NCI-H1436 treated with DMSO at 0.1 percent for 48 hours (cell line): ENCODE measurements around the gene MAPK8IP2.
A peak's percentile ranks its signal among the peaks of the same experiment; 100 is the strongest.

Source experiments
- DNase-seq: peaks from one replicate; lab custom pipeline; 2025; lab: John Stamatoyannopoulos, UW

Gene MAPK8IP2

GRCh38 chr22:50575426-50575941 lies 25.1 kb upstream of the MAPK8IP2 start:
- no peak for DNase-seq

- DNase-seq: no peak
Measured at GRCh38 chr22:50576070-50576469, 24.5 kb upstream of the MAPK8IP2 start.

GRCh38 chr22:50576806-50577696 lies 23.5 kb upstream of the MAPK8IP2 start:
- DNase-seq: no peak

DNA sequence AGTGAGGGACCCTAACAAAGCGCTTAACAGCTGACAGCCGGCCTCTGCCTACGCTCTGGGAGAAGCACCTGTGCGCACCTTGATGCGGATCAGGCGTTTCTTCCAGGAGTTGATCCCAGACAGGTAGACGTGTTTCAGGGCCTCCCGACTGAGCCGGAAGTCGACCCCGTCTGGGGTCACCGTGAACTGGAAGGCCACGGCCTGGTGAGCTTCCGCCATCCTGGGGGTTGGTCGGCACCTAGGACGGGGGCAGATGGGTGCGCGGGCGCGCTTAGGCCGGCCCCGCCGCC lies 23.0 kb upstream of the MAPK8IP2 start:
- DNase-seq: no peak

DNA sequence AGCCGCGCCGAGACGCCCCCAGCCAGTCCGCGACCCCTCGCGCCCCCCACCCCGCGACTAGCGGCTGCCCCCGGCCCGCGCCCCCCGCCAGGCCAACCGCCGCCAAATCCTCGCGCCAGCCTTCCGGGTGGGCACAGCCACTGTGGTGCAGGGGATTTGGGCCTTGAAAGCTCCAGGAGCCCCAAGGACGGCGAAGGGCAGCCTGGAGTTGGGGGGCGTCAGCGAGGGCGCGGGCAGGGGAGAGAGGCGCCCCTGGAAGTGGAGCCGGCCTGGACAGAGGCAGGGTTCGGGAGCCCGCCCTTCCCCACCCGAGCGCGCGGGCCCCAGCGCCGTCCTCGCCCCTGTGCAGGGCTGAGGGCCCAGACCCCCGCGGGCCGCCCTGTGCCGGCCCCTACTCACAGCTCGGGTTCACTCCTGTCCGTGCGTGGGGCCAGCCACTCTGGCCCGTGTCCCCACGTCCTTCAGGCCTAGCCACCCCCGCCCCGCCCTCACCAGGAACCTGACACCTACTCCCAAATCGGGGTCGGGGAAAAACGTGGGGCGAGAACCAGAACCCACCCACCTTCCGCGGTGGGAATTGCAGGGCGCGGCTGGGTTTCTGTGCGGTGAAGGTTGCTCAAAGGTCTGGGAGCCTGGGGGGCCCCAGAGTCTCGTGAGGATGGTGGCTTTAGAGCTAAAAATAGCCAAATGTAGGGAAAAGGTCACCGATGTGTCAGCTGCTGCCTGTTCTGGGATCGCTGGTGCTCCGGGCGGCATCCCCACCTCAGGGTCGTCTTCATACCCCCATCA lies 22.4 kb upstream of the MAPK8IP2 start, which contains the start of gene CPT1B:
Gene CPT1B, minus strand, starts transcription at position 441 of the 789 bp plus-strand sequence. CDS start 512 bp downstream, outside the sequence.
- no peak for DNase-seq

DNA sequence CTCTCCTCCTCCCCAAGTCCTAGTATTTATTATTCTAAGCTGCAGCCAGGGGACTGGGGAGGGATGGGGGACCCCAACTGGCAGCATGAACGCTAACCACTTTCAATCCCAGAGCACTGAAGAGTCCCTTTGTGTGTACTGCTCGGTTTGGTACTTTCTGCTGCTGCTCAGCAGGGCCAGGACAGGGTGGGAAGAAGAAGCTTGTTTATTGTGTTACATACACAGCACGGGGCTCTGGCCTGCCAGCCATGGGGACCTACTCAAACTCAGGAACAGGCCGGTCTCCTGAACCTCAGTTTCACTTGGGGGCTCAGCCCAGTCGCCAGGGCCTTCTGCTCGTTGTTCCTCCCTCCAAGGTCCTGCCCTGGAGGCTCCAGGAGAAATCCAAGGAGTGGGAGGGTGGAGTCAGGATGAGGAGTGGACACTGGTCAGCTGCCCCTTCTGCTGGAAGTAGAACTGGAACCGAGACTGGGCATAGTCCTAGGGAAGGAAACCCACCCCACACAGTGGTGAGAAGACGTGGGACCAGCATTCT lies 21.8 kb upstream of the MAPK8IP2 start:
- no peak for DNase-seq

GRCh38 chr22:50579752-50580151 lies 20.8 kb upstream of the MAPK8IP2 start:
- DNase-seq: no peak

DNA sequence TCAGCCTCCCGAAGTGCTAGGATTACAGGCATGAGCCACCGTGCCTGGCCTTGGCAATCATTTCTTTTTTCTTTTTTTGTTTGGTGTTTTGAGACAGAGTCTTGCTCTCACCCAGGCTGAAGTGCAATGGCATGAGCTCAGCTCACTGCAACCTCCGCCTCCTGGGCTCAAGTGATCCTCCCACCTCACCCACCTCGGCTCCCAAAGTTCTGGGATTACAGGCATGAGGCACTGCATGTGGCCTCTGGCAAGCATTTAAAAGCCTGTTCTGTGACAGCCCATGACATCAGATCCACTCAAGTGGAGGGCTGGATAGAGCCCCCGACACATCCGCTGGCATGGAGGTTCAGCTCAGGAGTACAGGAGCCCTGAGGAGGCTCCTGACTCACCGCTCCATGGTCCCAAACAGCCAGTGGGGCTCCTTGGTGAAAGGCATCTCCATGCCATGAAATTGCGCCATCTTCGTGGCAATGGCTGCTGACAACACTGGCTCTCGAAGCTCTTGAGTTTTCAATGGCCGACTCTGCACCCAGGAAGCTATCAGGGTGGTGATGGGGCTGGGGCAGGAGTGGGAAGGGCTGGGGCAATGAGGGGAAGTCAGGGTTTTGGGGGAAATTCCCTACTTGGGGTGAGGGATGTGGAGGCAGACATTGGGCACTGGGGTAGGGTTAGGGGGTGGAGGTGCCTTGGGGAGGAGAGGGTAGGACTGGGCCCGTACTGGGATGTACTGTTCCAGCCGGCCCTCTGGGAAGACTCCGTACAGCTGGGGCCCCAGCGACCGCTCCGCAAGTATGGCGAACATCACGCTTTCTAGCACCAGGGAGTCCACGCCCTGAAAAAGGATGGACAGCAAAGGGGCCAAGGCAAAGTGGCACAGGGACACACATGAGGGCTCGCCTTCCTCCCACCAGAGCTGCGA lies 19.3 kb upstream of the MAPK8IP2 start:
- no peak for DNase-seq

GRCh38 chr22:50581950-50582492 lies 18.6 kb upstream of the MAPK8IP2 start:
- no peak for DNase-seq

DNA sequence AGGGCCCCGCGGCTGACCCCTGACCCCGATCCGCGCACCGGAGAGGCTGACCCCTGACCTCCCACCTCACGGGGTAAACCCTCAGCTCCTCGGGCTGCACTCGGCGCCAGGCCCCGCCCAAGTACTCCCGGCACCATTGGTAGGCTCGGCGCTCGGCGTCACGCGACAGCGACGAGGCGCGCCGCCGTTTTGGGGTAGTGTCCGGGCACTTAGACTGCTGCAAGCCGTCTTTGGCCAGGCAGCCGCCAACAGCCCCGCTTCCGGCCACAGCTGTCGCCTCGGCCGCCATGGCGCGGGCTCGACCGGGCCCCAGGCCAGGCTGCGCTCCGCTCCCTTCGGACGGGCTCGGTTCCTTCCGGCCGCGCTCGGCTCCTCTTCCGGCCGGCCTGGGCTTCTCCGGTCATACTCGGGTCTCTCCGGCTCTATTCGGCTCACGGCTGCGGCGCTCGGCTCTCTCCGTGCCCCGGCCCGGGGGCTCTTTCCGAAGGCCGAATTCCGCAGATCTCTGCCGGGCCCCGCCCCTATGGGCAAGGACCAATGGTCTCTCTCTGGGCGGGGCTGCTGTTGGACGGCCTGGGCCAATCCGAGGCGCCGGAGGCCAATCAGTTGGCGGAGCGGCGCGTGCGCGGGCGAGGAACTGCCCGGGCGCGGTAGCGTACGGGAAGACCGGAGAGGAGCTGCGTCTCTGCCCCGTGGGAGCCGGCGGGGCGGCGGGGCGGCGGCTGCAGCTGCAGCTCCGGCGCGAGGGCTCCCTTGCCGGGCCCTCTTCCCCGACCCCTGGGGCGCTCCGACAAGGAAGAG lies 17.9 kb upstream of the MAPK8IP2 start, which contains the start of gene CHKB:
Gene CHKB, minus strand, starts transcription at position 357 of the 801 bp plus-strand sequence. Its CDS starts 68 bp downstream, at position 289.
- DNase-seq: peak; percentile 93

DNA sequence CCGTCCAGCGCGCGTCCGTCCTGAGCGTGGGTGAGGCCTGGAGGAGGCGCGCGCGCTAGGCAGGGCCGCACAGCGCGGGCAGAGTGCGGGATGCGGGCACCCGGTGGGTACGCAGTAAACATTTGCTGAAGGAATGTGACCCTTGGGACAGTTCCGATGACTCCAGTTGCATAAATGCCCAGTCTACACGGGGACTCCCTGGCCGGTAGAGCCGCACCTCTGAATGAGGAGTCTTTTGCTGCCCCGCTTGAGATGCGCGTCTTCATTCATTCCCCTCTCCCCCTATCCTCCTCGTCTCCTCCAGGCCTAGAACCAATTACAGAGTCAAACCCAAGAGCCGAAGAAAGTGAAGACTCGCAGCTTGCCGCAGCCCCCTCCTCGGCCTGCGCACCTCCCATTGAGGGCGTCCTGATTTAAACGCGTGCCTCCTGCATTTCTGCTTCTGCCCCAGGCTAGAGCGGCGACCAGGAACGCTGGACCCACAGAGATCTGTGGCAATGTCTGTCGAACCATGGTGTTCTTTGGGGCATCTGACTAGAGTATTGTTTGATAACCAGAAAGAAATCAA lies 17.2 kb upstream of the MAPK8IP2 start:
- no peak for DNase-seq

GRCh38 chr22:50584106-50585096 lies 16.2 kb upstream of the MAPK8IP2 start:
- DNase-seq: no peak

GRCh38 chr22:50585238-50585637 lies 15.4 kb upstream of the MAPK8IP2 start:
- no peak for DNase-seq

GRCh38 chr22:50585781-50586180 lies 14.8 kb upstream of the MAPK8IP2 start:
- no peak for DNase-seq

DNA sequence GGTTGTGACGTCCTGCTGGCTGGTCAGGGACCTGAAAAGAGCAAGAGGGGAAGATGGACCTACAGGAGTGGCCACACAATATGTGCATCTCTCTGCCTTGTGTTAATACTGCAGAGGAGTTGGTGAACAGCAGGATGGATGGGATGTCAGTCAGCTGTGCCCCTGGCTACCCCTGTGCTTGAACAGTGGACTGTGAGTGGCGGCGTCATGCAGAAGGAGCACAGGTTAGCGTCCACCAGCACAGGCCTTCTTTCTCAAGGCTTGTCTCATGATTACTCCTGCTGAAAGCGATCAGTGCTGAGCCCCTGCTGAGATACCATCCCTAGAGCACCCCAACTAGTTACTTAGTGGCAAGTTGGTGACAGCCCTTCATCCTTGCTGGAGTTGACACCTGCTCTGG lies 14.2 kb upstream of the MAPK8IP2 start:
- no peak for DNase-seq

DNA sequence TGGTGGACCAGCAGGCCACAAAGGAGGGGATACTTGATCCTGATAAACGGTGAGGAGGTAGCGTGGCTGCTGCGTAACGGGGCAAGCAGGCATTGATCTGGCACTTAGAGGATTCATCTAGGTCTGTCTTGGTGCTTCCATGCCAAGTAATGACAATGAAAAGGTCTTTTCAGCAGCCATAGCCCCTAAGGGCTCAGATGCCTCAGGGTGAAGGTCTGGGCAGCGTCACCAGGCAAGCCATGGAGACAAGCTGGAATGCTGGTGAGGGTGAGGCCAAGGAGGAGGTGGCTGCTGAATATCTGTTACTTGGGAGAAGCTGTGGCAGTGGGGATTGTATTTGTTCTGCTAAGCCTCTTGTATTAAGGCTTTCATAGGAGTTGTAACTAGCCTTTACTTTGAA lies 13.2 kb upstream of the MAPK8IP2 start:
- DNase-seq: no peak

- no peak for DNase-seq
Measured at GRCh38 chr22:50595189-50595588, 5.4 kb upstream of the MAPK8IP2 start.

- DNase-seq: no peak
Measured at GRCh38 chr22:50597097-50597496, 3.5 kb upstream of the MAPK8IP2 start.
